Ovary (tissue), 3 donors: ENCODE measurements around the gene UTP18.

ENCODE experiments used
- EP300 ChIP-seq: sonication (generic); formaldehyde crosslinking; IDR thresholded peaks from one replicate; pipeline ENCODE4 v1.6.1; 2017; ENCODE audit warnings: antibody characterized with exemption
- POLR2A ChIP-seq: fragments of 450-650 bp; IDR thresholded peaks from one replicate; pipeline ENCODE4 v1.6.1; 2017; ENCODE audit warnings: antibody characterized with exemption, mild to moderate bottlenecking, moderate library complexity
- TF ChIP-seq, protein P1 (sequence below), 3 donors: fragments of 450-650 bp in 2 of 3; fragments of 200-600 bp in 1 of 3; IDR thresholded peaks; one replicate each; pipeline versions ENCODE4 v1.5.1 to v1.8.0; 2016 to 2022; ENCODE audit warnings: antibody characterized with exemption in 3 of 3, mild to moderate bottlenecking in 1 of 3
- donor health status: DM: no; HTN: no; CAD: no.

GRCh38 chr17:51299859-51300258, 39.5 kb downstream of the UTP18 start:
- TF ChIP-seq, protein P1, sequence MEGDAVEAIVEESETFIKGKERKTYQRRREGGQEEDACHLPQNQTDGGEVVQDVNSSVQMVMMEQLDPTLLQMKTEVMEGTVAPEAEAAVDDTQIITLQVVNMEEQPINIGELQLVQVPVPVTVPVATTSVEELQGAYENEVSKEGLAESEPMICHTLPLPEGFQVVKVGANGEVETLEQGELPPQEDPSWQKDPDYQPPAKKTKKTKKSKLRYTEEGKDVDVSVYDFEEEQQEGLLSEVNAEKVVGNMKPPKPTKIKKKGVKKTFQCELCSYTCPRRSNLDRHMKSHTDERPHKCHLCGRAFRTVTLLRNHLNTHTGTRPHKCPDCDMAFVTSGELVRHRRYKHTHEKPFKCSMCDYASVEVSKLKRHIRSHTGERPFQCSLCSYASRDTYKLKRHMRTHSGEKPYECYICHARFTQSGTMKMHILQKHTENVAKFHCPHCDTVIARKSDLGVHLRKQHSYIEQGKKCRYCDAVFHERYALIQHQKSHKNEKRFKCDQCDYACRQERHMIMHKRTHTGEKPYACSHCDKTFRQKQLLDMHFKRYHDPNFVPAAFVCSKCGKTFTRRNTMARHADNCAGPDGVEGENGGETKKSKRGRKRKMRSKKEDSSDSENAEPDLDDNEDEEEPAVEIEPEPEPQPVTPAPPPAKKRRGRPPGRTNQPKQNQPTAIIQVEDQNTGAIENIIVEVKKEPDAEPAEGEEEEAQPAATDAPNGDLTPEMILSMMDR (IDR thresholded peaks at IDR 0.05): no peak
- TF ChIP-seq EP300: no peak
- TF ChIP-seq POLR2A: no peak
